ENCODE data around the gene ZNF792.
"Not testable (repeated sequence)": the region's sequence is repeated elsewhere in the genome, so short reads cannot be mapped to it uniquely, and the experiment has no call there.

Gene ZNF792

GRCh38 chr19:34998777-34999497 lies 34.9 kb upstream of the ZNF792 start:
- TF ChIP-seq Cebpa-rat (IDR thresholded peaks at IDR 0.05): no peak
- H3K4me2 ChIP-seq: peak overlapping the region; percentile 99
- H4K20me1 ChIP-seq: peaks cover 33% of the 10 kb centered on the region
- H3K4me3 ChIP-seq: peak overlapping the region; percentile 93
- peak overlapping the region; percentile 95 for H3K9ac ChIP-seq
- peaks cover 27% of the 10 kb centered on the region for H3K36me3 ChIP-seq
- no peaks in the 10 kb centered on the region for H3K27me3 ChIP-seq
- H3K27ac ChIP-seq: peak overlapping the region; percentile 97
- peaks cover 22% of the 10 kb centered on the region for H3K9me3 ChIP-seq
- peaks cover 69% of the 10 kb centered on the region for H3K4me1 ChIP-seq

- Histone ChIP-seq H3K27ac (peak overlapping the region; percentile 97), H3K9me3 (peaks cover 26% of the 10 kb centered on the region), H3K36me3 (peaks cover 20% of the 10 kb centered on the region), H3K4me2 (peak overlapping the region; percentile 99), H3K9ac (peak overlapping the region; percentile 38; the same call in 1 of the 2 replicates), H4K20me1 (peaks cover 26% of the 10 kb centered on the region), H3K4me1 (peaks cover 62% of the 10 kb centered on the region), H3K4me3 (0 out of 2 replicates have a peak overlapping the region, but pooled peaks have one; percentile 29)
- H3K27me3 ChIP-seq: not testable (repeated sequence)
Observed at GRCh38 chr19:34998224-34998623, 34.2 kb upstream of the ZNF792 start.

- peaks cover 51% of the 10 kb centered on the region for H3K4me1 ChIP-seq
- TF ChIP-seq Cebpa-rat (IDR thresholded peaks at IDR 0.05): no peak
- no peaks in the 10 kb centered on the region for H3K27me3 ChIP-seq
- peak overlapping the region; percentile 56; the same call in 1 of the 2 replicates for H3K9ac ChIP-seq
- H3K4me2 ChIP-seq: peak overlapping the region; percentile 99
- H3K27ac ChIP-seq: peak overlapping the region; percentile 97
- H3K36me3 ChIP-seq: peaks cover 11% of the 10 kb centered on the region
- H4K20me1 ChIP-seq: peaks cover 15% of the 10 kb centered on the region
- peaks cover 28% of the 10 kb centered on the region for H3K9me3 ChIP-seq
- peak overlapping the region; percentile 29; the same call in 1 of the 2 replicates for H3K4me3 ChIP-seq
Observed at GRCh38 chr19:34997071-34997617, 33.1 kb upstream of the ZNF792 start.

GRCh38 chr19:34995551-34995950 lies 31.5 kb upstream of the ZNF792 start:
- peaks cover 41% of the 10 kb centered on the region for H3K4me1 ChIP-seq
- H4K20me1 ChIP-seq: no peaks in the 10 kb centered on the region
- H3K9ac ChIP-seq: no peak overlapping the region
- peak overlapping the region; percentile 97 for H3K27ac ChIP-seq
- peaks cover 5% of the 10 kb centered on the region; the same call in 1 of the 2 replicates for H3K36me3 ChIP-seq
- no peaks in the 10 kb centered on the region for H3K27me3 ChIP-seq
- no peak overlapping the region for H3K4me3 ChIP-seq
- H3K9me3 ChIP-seq: peaks cover 32% of the 10 kb centered on the region
- no peak for TF ChIP-seq Cebpa-rat (IDR thresholded peaks at IDR 0.05)
- peak overlapping the region; percentile 99; the same call in 1 of the 2 replicates for H3K4me2 ChIP-seq

- Histone ChIP-seq H3K9ac (no peak overlapping the region), H3K27ac (no peak overlapping the region; the same call in 1 of the 2 replicates), H3K4me1 (peaks cover 41% of the 10 kb centered on the region), H3K36me3 (peaks cover 5% of the 10 kb centered on the region; the same call in 1 of the 2 replicates), H3K9me3 (peaks cover 32% of the 10 kb centered on the region), H4K20me1 (no peaks in the 10 kb centered on the region), H3K4me2 (no peak overlapping the region), H3K4me3 (0 out of 2 replicates have a peak overlapping the region, but pooled peaks have one; percentile 12), H3K27me3 (no peaks in the 10 kb centered on the region)
- TF ChIP-seq Cebpa-rat (IDR thresholded peaks at IDR 0.05): no peak
Observed at GRCh38 chr19:34994643-34995541, 30.9 kb upstream of the ZNF792 start.

- no peak overlapping the region for H3K4me3 ChIP-seq
- no peaks in the 10 kb centered on the region for H4K20me1 ChIP-seq
- peaks cover 41% of the 10 kb centered on the region for H3K4me1 ChIP-seq
- peaks cover 32% of the 10 kb centered on the region for H3K9me3 ChIP-seq
- H3K9ac ChIP-seq: no peak overlapping the region
- H3K27me3 ChIP-seq: no peaks in the 10 kb centered on the region
- TF ChIP-seq Cebpa-rat (IDR thresholded peaks at IDR 0.05): no peak
- H3K27ac ChIP-seq: no peak overlapping the region
- H3K4me2 ChIP-seq: no peak overlapping the region
- H3K36me3 ChIP-seq: peaks cover 5% of the 10 kb centered on the region; the same call in 1 of the 2 replicates
Observed at GRCh38 chr19:34994286-34994642, 30.2 kb upstream of the ZNF792 start.

GRCh38 chr19:34992582-34992981 lies 28.6 kb upstream of the ZNF792 start:
- peaks cover 28% of the 10 kb centered on the region for H3K4me1 ChIP-seq
- not testable (repeated sequence) for H4K20me1 ChIP-seq, H3K4me2 ChIP-seq, H3K27me3 ChIP-seq, H3K4me3 ChIP-seq, H3K36me3 ChIP-seq, H3K27ac ChIP-seq, H3K9ac ChIP-seq
- peaks cover 32% of the 10 kb centered on the region for H3K9me3 ChIP-seq

DNA sequence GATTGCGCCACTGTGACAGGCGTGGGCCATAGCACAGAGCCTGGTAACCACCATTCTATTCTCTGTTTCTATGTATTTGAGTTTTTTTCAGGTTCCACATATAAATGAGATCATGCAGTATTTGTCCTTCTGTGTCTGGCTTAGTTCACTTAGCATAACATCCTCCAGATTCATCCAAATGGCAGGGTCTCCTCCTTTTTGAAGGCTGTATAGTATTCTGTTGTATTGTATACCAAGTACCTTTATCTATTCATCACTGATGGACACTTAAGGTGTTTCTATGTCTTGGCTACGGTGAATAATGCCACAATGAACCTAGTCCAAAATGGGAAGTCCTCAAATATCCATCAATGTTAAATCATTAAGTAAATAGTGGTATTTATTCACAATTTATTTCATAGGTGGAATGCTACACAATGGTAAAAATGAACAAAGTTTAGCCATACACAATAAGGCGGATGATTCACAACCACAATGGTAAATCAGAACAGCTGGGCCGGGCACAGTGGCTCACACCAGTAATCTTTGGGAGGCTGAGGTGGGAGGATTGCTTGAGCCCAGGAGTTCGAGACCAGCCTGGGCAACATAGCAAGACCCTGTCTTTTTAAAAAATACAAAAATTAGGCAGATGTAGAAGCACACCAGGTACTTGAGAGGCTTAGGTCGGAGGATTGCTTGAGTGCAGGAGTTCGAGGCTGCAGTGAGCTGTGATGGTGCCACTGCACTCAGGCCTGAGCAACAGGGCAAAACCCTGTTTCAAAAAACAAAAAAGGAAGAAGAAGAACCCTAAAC lies 27.7 kb upstream of the ZNF792 start:
- H3K9me3 ChIP-seq: peaks cover 32% of the 10 kb centered on the region
- H3K4me3 ChIP-seq: no peak overlapping the region
- no peak overlapping the region for H3K27ac ChIP-seq
- H3K27me3 ChIP-seq: no peaks in the 10 kb centered on the region
- no peak for TF ChIP-seq Cebpa-rat (IDR thresholded peaks at IDR 0.05)
- no peak overlapping the region for H3K9ac ChIP-seq
- H3K4me1 ChIP-seq: peaks cover 19% of the 10 kb centered on the region
- no peak overlapping the region for H3K4me2 ChIP-seq
- peaks cover 5% of the 10 kb centered on the region; the same call in 1 of the 2 replicates for H3K36me3 ChIP-seq
- no peaks in the 10 kb centered on the region for H4K20me1 ChIP-seq

DNA sequence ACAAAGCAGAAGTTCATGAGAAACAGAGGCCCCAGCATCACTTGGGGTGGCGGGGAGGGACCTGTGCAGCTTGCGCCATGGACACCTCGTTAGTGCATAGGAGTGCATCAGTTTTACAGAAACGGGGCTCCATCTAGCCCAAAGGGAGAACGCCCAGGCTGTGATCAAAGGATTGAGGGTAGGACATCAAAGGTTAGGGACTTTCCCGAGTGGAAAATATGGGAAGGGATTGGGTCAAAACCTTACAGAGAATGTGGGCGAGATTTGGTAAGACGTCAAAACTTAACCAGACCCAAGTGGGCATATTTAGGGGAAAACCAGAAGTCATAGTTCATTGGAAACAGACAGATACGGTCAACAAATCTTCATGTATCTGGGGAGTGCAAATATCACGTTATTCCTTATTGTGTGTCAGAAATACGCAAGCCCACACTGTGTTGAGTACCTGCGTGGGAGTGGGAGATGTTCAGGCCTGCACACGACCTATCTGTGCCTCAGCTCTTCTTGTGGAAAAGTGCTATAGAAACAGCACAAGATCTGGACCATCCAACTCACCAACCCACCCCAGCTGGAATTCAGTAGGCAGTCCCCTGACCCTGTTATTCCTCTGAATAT lies 26.7 kb upstream of the ZNF792 start:
- Histone ChIP-seq H3K4me2 (no peak overlapping the region), H3K9me3 (peaks cover 28% of the 10 kb centered on the region), H3K4me1 (peaks cover 13% of the 10 kb centered on the region), H3K27me3 (no peaks in the 10 kb centered on the region), H3K4me3 (no peak overlapping the region), H3K36me3 (peaks cover 5% of the 10 kb centered on the region; the same call in 1 of the 2 replicates), H3K9ac (no peak overlapping the region), H3K27ac (no peak overlapping the region), H4K20me1 (no peaks in the 10 kb centered on the region)
- no peak for TF ChIP-seq Cebpa-rat (IDR thresholded peaks at IDR 0.05)

Data from BLaER1 (cell line).